Activated T-helper 1 cell treated with anti-CD3 and anti-CD28 coated beads, Interleukin-12 subunit alpha, Interleukin-12 subunit beta, Interleukin-2, Interleukin-4 antibody, amounts not matched to agents 30 ng/mL and 10 ng/mL and 1 ng/mL, durations not matched to agents 14 hours and 24 hours and 36 hours (primary cell): Measurements from ENCODE around the gene FXR2. TPM values are rescaled to one million over a fixed set of nuclear protein-coding genes. Genes with fewer than 3 reads are reported as not detected.

Experiments used
- DNase-seq: peaks from one replicate; pipeline ENCODE4 v3.0.0; 2021; ENCODE audit warnings: low spot score
- H3K27ac Mint-ChIP-seq: one replicate; pipeline ENCODE4 v1.8.0; 2021; ENCODE audit warnings: mild to moderate bottlenecking, mixed read lengths
- H3K27me3 Mint-ChIP-seq: one replicate; pipeline ENCODE4 v1.8.0; 2022; ENCODE audit warnings: mild to moderate bottlenecking, moderate library complexity, mixed read lengths; ENCODE audit not compliant: insufficient read depth
- H3K36me3 Mint-ChIP-seq: one replicate; pipeline ENCODE4 v1.8.0; 2021; ENCODE audit warnings: low read depth, mixed read lengths
- H3K4me1 Mint-ChIP-seq: one replicate; pipeline ENCODE4 v1.8.0; 2021; ENCODE audit warnings: low read depth, mixed read lengths
- H3K4me3 Mint-ChIP-seq: one replicate; pipeline ENCODE4 v1.8.0; 2021; ENCODE audit warnings: mild to moderate bottlenecking, moderate library complexity, mixed read lengths
- H3K9me3 Mint-ChIP-seq: one replicate; pipeline ENCODE4 v1.8.0; 2021; ENCODE audit warnings: mixed read lengths
- intact Hi-C: fragments of 100-400 bp; cut with micrococcal nuclease; formaldehyde crosslinking; loops from one replicate; pipeline ENCODE4 v1.15.1; 2024
- total RNA-seq: library from RNA; stranded (reverse); gene quantifications from 2 replicates; pipeline ENCODE4 v1.2.3, GENCODE V29; 2022

FXR2 gene
- 59.5 and 63.6 TPM in 2 replicates for total RNA-seq

GRCh38 chr17:7614425-7615264 lies at the start of gene FXR2:
FXR2 (minus strand) TSS chr17:7614897; CDS start chr17:7614532, 365 bp downstream.
- H3K36me3 Mint-ChIP-seq: peaks cover 11% of the 10 kb centered on the region
- DNase-seq: peak; percentile 99
- H3K4me1 Mint-ChIP-seq: peaks cover 39% of the 10 kb centered on the region
- no peaks in the 10 kb centered on the region for H3K27me3 Mint-ChIP-seq
- peak within 1 kb of the TSS; percentile 85 for H3K4me3 Mint-ChIP-seq
- intact Hi-C loops: loop anchor here (1.0 kb wide), 7 partner anchors 13 to 210 kb away; partner anchors contain the start of genes ATP1B2, SAT2, TMEM256 and WRAP53
- H3K27ac Mint-ChIP-seq: peak within 1 kb of the TSS; percentile 89
- H3K9me3 Mint-ChIP-seq: no peaks in the 10 kb centered on the region

- DNase-seq: no peak
- Mint-ChIP-seq H3K27me3 (peaks cover 17% of the 10 kb centered on the region), H3K9me3 (no peaks in the 10 kb centered on the region), H3K27ac (no peak overlapping the region), H3K36me3 (no peaks in the 10 kb centered on the region), H3K4me3 (no peak overlapping the region), H3K4me1 (no peaks in the 10 kb centered on the region)
- intact Hi-C loops: no loop called here
Observed at GRCh38 chr17:7656958-7657609, 42.4 kb upstream of the FXR2 start.

- Mint-ChIP-seq H3K27me3 (peaks cover 28% of the 10 kb centered on the region), H3K4me3 (no peak overlapping the region), H3K27ac (no peak overlapping the region), H3K36me3 (no peaks in the 10 kb centered on the region), H3K4me1 (peaks cover 3% of the 10 kb centered on the region), H3K9me3 (no peaks in the 10 kb centered on the region)
- intact Hi-C loops: no loop called here
- no peak for DNase-seq
Observed at GRCh38 chr17:7655541-7655840, 40.8 kb upstream of the FXR2 start.

GRCh38 chr17:7654832-7655540 lies 40.3 kb upstream of the FXR2 start:
- H3K4me1 Mint-ChIP-seq: peaks cover 8% of the 10 kb centered on the region
- H3K4me3 Mint-ChIP-seq: no peak overlapping the region
- H3K27me3 Mint-ChIP-seq: peaks cover 33% of the 10 kb centered on the region
- no peak overlapping the region for H3K27ac Mint-ChIP-seq
- no peak for DNase-seq
- no peaks in the 10 kb centered on the region for H3K36me3 Mint-ChIP-seq
- intact Hi-C loops: no loop called here
- H3K9me3 Mint-ChIP-seq: no peaks in the 10 kb centered on the region

GRCh38 chr17:7652388-7653356 lies 38.0 kb upstream of the FXR2 start:
- Mint-ChIP-seq H3K27me3 (peaks cover 49% of the 10 kb centered on the region), H3K36me3 (no peaks in the 10 kb centered on the region), H3K9me3 (no peaks in the 10 kb centered on the region), H3K27ac (no peak overlapping the region), H3K4me1 (peaks cover 11% of the 10 kb centered on the region), H3K4me3 (no peak overlapping the region)
- intact Hi-C loops: no loop called here
- no peak for DNase-seq

- no peaks in the 10 kb centered on the region for H3K36me3 Mint-ChIP-seq
- H3K27me3 Mint-ChIP-seq: peaks cover 52% of the 10 kb centered on the region
Observed at GRCh38 chr17:7651665-7652387, 37.1 kb upstream of the FXR2 start.

GRCh38 chr17:7651097-7651664 lies 36.5 kb upstream of the FXR2 start:
- H3K27ac Mint-ChIP-seq: no peak overlapping the region
- H3K36me3 Mint-ChIP-seq: no peaks in the 10 kb centered on the region
- H3K27me3 Mint-ChIP-seq: peaks cover 53% of the 10 kb centered on the region
- peak overlapping the region; percentile 78 for H3K4me3 Mint-ChIP-seq
- H3K4me1 Mint-ChIP-seq: peaks cover 11% of the 10 kb centered on the region
- no peaks in the 10 kb centered on the region for H3K9me3 Mint-ChIP-seq
- no peak for DNase-seq
- intact Hi-C loops: no loop called here

More at GRCh38 chr17:7651665-7652387, 37.1 kb upstream of the FXR2 start:
- no peak for DNase-seq
- peaks cover 11% of the 10 kb centered on the region for H3K4me1 Mint-ChIP-seq
- H3K4me3 Mint-ChIP-seq: no peak overlapping the region
- intact Hi-C loops: no loop called here
- H3K27ac Mint-ChIP-seq: no peak overlapping the region
- H3K9me3 Mint-ChIP-seq: no peaks in the 10 kb centered on the region

GRCh38 chr17:7650509-7651096 lies 35.9 kb upstream of the FXR2 start, which contains the start of gene ATP1B2:
ATP1B2 (plus strand) TSS chr17:7650926; CDS start chr17:7651519, 593 bp downstream.
- Mint-ChIP-seq H3K4me3 (peak within 1 kb of the TSS; percentile 84), H3K36me3 (no peaks in the 10 kb centered on the region), H3K4me1 (peaks cover 11% of the 10 kb centered on the region), H3K27ac (no peak within 1 kb of the TSS), H3K9me3 (no peaks in the 10 kb centered on the region), H3K27me3 (peaks cover 53% of the 10 kb centered on the region)
- intact Hi-C loops: loop anchor here (1.0 kb wide), 3 partner anchors 23 to 38 kb away; partner anchors contain the start of genes SAT2 and WRAP53
- peak; percentile 60 for DNase-seq

- no peaks in the 10 kb centered on the region for H3K36me3 Mint-ChIP-seq
Observed at GRCh38 chr17:7647018-7647417, 32.3 kb upstream of the FXR2 start.

GRCh38 chr17:7646457-7646856 lies 31.8 kb upstream of the FXR2 start:
- Mint-ChIP-seq H3K27me3 (peaks cover 33% of the 10 kb centered on the region), H3K36me3 (no peaks in the 10 kb centered on the region), H3K4me3 (no peak overlapping the region), H3K4me1 (peaks cover 24% of the 10 kb centered on the region), H3K9me3 (no peaks in the 10 kb centered on the region), H3K27ac (no peak overlapping the region)
- intact Hi-C loops: no loop called here
- DNase-seq: no peak

More at GRCh38 chr17:7647018-7647417, 32.3 kb upstream of the FXR2 start:
- Mint-ChIP-seq H3K4me3 (no peak overlapping the region), H3K27me3 (peaks cover 36% of the 10 kb centered on the region), H3K27ac (no peak overlapping the region), H3K9me3 (no peaks in the 10 kb centered on the region), H3K4me1 (peaks cover 18% of the 10 kb centered on the region)
- no peak for DNase-seq
- intact Hi-C loops: no loop called here

GRCh38 chr17:7644775-7645174 lies 30.1 kb upstream of the FXR2 start:
- DNase-seq: no peak
- Mint-ChIP-seq H3K27me3 (peaks cover 19% of the 10 kb centered on the region), H3K9me3 (no peaks in the 10 kb centered on the region), H3K4me3 (no peak overlapping the region), H3K27ac (no peak overlapping the region), H3K4me1 (peaks cover 16% of the 10 kb centered on the region), H3K36me3 (no peaks in the 10 kb centered on the region)
- intact Hi-C loops: no loop called here
